GM18873 (cell line): Measurements from ENCODE around the gene EML5.

Experiments
- ATAC-seq: cut with Tn5 transposase; IDR thresholded peaks from one replicate; pipeline ENCODE4 v1.9.1; 2021; ENCODE audit warnings: mild to moderate bottlenecking, moderate library complexity, moderate number of reproducible peaks; ENCODE audit not compliant: unreplicated experiment, low FRiP score

EML5 gene

GRCh38 chr14:88733121-88733520 lies 59.6 kb downstream of the EML5 start:
- ATAC-seq, result no peak

- ATAC-seq, result no peak
Measured at GRCh38 chr14:88729159-88729558, 63.6 kb downstream of the EML5 start.

DNA sequence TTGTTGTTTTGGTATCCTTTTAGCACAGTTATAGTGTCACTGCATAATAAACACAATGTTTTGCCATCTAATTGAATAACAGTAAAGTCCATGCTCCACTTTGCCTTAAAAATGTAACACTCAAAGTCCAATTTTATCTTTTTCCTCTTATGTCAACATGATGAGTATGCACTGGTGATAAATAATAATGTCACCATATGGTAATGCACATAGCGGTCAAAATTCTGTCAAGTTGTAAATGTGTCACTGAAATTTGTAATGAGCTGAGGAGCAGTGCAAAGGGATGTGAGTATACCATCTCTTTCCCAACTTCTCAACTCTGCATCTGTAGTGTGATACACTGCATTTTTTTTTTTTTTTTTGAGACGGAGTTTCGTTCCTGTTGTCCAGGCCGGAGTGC lies 65.7 kb downstream of the EML5 start:
- ATAC-seq, result no peak

DNA sequence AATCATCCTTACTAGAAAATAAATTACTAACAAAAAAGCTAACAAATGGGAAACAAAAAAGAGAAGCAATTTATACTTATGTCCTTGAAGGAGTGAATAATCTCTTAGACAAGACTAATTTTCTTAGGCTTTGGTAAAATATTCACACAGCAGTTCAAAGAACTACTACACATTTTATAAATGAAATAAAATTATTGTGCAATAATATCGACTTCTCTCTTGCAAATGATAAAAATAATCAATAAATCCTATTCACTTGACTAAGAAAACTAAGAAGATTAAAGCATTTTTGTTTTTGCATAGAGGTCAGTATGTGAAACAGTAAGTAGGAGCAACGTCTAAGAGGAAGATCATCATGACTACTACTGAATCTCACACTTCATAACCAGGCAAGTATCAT lies 82.0 kb downstream of the EML5 start:
- ATAC-seq, result no peak

GRCh38 chr14:88707088-88707487 lies 85.7 kb downstream of the EML5 start:
- ATAC-seq, result no peak

DNA sequence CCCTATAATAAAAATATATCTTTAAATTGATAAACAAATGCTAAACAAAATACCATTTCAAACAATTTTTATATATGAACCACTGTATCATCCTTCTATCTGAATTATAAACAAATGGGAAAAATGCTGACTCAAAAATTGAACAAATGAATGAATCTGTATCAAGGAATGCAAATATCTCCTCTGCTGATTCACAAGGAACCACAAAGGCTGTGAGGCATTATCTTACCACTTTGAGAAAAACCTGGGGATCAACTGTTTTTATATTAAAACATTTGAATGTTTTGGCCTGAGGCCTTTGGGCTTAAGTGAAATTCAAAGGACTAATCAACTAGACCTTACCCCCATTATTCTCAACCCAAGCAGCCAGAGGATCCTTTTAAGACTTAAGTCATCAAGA lies 86.3 kb downstream of the EML5 start:
- ATAC-seq, result no peak

GRCh38 chr14:88698651-88699050 lies 94.1 kb downstream of the EML5 start:
- ATAC-seq, result no peak

GRCh38 chr14:88695870-88696269 lies 96.9 kb downstream of the EML5 start:
- ATAC-seq, result no peak

DNA sequence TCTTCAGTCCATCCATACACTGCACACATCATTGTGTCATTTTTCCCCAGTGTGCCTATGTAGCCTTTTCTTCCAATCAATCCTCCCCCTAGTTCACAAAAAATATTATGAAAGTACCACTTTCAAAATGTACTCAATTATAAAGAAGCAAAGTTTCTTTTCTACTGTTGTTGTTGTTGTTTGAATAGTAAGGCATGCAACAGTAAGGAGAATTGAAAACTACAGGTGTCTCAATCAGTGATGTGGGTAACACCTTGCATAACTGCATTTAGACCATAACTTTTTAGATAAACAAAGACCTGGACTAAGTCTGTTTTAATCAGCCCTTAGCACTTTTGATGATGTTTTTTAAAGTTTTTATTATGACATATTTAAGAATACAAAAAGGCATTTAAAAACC lies 104.4 kb downstream of the EML5 start:
- ATAC-seq, result no peak

- ATAC-seq, result no peak
Measured at GRCh38 chr14:88683119-88683518, 109.6 kb downstream of the EML5 start.

- ATAC-seq, result no peak
Measured at GRCh38 chr14:88682495-88683114, 110.1 kb downstream of the EML5 start.

DNA sequence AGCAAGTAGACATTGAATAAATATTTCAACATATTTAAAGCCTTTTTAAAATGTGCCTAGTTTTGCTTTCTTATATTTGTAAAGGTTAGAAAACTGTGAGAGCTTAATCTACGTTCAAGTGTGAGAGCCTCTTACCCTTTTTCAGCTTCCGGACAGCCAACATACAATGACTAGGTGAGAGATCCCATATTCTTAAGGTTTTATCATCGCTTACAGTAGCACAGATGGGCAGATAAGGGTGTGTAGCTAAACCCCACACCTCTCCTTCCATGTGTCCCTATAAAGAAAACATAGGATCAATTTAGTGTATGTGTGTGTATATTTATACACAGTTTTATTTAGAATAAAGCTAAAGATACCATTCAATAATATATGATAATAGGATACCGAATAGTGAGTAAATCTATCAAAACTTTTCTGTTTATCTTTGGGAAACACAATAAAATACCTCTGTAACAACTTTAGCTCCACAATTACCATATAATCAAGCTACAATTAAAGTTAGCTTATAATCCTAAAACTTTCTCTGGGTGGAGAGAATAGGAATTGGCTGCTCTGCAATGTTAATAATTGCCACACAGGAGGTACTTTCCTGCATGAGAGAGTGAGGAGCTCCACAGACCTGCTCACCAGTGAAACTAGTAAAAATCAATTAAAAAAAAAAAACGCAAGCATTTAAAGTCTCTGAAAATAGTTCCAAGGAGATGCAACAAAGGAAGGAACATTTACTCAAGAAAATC lies 110.8 kb downstream of the EML5 start:
- ATAC-seq, result no peak

- ATAC-seq, result no peak
Measured at GRCh38 chr14:88669346-88669745, 123.4 kb downstream of the EML5 start.

DNA sequence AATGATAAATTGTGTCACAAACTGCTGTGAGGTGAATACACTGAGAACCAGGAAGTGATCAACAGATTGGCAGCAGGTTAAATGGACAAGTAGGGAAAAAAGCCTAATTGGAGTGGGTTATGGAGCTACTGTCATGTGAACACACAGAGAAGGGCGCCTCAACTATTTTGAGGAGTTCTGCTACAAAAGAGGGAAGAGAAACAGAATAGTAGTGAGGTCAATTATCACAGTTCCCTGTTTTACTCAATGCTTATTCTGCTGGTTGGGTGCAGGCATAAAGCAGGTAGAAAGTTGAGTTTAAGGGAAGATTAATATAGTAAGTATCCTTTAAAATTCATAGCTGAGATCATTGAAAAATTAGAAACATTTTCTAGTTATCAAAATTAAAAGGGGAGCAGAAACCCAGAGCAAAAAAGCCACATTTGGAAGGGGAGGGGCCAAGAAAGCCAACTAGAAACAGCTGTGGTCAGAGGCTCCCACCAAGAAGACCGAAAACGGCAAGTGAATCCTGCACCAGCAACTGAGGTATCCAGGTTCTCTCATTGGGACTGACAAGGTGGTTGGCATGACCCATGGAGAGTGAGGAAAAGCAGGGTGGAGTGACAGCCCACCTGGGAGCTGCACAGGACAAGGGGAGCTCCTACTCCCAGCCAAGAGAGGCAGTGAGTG lies 124.2 kb downstream of the EML5 start:
- ATAC-seq, result peak; percentile 56

DNA sequence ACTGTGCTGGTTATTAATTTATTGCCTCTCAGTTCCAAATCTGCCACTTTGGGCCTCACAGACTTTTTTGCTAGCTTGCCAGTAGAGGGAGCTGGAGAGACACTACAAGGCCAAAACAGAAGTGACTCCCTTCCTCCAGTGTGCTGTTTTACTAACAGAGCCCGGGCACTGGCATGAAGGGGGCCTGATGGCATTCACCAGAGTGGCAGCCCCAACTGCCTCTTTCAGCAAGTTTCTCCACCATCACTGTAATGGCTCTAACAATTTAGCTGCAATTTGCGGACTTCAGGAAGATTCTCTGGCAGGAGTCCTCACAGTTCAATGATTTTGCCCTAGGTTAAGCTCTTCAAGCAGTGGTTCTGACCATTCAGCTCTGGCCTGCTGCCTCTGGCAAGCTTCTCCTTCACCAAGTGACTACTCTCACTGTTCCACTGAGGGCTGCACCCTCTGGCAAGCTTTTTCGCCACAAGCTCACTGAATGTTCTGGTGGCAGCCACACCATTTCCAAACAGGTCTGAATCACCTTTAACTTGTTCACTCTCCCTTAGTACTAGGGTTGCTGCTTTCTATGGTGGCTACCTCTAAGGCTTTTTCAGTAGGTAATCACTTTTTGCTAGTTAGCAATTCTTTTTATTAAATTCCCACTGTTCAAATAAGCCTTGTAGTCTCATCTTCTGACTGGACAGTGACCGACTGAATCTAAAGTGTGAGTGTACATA lies 125.0 kb downstream of the EML5 start:
- peak; percentile 88 for ATAC-seq

DNA sequence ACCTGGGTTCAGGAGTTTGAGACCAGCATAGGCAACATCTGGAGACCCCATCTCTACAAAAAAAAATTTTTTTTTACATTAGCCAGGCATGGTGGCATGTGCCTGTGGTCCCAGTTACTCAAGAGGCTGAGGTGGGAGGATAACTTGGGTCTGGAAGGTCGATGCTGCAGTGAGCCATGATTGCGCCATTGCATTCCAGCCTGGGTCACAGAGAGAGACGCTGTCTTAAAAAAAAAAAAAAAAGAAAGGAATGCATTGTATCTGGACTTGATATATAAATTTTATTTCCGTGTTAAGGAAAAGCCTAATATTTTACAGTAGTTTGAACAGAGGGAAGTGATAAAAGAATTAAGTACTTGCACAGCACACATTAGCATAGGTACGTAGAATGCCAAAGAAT lies 132.7 kb downstream of the EML5 start:
- ATAC-seq, result no peak

GRCh38 chr14:88639221-88639620 lies 153.5 kb downstream of the EML5 start:
- ATAC-seq, result no peak

DNA sequence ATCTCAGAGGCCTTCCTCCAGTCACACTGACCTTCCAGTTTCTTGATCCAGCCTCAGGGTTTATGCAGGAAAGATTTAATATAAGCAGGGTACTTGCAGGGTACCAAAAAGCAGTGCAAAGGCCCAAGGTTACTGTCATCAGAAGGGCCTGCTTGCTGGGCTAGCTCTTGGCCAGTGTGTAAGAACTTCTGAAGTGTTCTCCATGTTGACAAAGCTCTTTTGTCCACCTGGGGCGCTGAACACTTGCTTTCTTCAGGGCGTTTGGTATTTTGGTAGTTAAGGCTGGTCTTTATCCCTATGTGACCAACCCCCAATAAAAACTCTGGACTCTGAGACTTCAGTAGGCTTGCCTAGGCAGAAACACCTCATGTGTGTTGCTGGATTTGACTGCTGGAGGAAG lies 160.2 kb downstream of the EML5 start:
- no peak for ATAC-seq

- peak; percentile 10 for ATAC-seq
Measured at GRCh38 chr14:88631091-88631490, 161.7 kb downstream of the EML5 start.

- peak; percentile 71 for ATAC-seq
Measured at GRCh38 chr14:88630565-88630964, 162.2 kb downstream of the EML5 start.

DNA sequence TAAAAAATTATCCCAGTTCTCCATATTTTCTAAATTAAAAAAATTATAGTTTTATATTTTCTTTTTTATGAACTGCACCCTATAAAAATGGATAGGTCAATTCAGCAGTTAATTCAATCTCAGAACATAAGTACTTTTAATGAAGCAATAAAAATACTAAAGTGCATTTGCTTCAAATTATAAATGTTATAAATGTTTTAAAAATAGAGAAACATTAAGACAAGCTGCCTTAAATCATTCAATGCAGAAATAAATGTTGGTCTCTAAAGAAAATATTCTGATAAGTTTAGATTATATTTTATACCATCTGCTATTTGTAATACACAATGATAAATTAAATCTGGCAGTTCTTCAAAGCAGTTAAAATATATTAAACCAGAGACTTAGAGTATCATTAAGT lies 164.3 kb downstream of the EML5 start:
- no peak for ATAC-seq
